MCF 10A (cell line): ENCODE results near the gene LGALS3BP. TPM values are rescaled to one million over a fixed set of nuclear protein-coding genes. Genes with fewer than 3 reads are reported as not detected.

Source experiments
- BruUV-seq: library from RNA; stranded (reverse); fragments of 400-500 nt; replicated peaks from 2 replicates; lab custom pipeline; 2021; lab: Mats Ljungman, UMichigan
- CTCF ChIA-PET: fragments of 300-600 bp; sonication (Branson Sonifier 250); formaldehyde crosslinking; extraction: SDS; loops from one replicate; lab custom pipeline; 2021; ENCODE audit warnings: antibody characterized with exemption, inconsistent platforms; lab: Yijun Ruan, JAX
- POLR2A ChIA-PET: fragments of 300-600, 350-650 bp; sonication (Branson Sonifier 250); formaldehyde crosslinking; extraction: SDS; loops from one replicate; lab custom pipeline; 2020; ENCODE audit warnings: antibody characterized with exemption, inconsistent platforms; lab: Yijun Ruan, JAX
- DNase-seq: peaks from one replicate; pipeline ENCODE4 v3.0.0-alpha.2; 2018; ENCODE audit not compliant: unreplicated experiment
- H3K27ac Mint-ChIP-seq: one replicate; pipeline ENCODE4 v1.8.0; 2022; ENCODE audit warnings: mild to moderate bottlenecking, low read depth, mixed read lengths; ENCODE audit not compliant: unreplicated experiment
- H3K27me3 Mint-ChIP-seq: one replicate; pipeline ENCODE4 v1.8.0; 2022; ENCODE audit warnings: mixed read lengths; ENCODE audit not compliant: insufficient read depth, unreplicated experiment
- H3K36me3 Mint-ChIP-seq: one replicate; pipeline ENCODE4 v1.8.0; 2022; ENCODE audit warnings: mild to moderate bottlenecking, moderate library complexity, mixed read lengths; ENCODE audit not compliant: insufficient read depth, unreplicated experiment
- H3K4me1 Mint-ChIP-seq: one replicate; pipeline ENCODE4 v1.8.0; 2022; ENCODE audit warnings: mixed read lengths; ENCODE audit not compliant: insufficient read depth, unreplicated experiment
- H3K4me3 Mint-ChIP-seq: one replicate; pipeline ENCODE4 v1.8.0; 2022; ENCODE audit warnings: mild to moderate bottlenecking, moderate library complexity, mixed read lengths; ENCODE audit not compliant: unreplicated experiment
- H3K9me3 Mint-ChIP-seq: one replicate; pipeline ENCODE4 v1.8.0; 2022; ENCODE audit warnings: mixed read lengths; ENCODE audit not compliant: unreplicated experiment
- CTCF ChIP-seq: fragments of 200-600 bp; IDR thresholded peaks from one replicate; pipeline ENCODE4 v1.8.0; 2022; ENCODE audit warnings: antibody characterized with exemption, mild to moderate bottlenecking; ENCODE audit not compliant: unreplicated experiment
- intact Hi-C: fragments of 100-400 bp; cut with micrococcal nuclease; formaldehyde crosslinking; loops from 2 replicates; pipeline ENCODE4 v1.14.1; 2022
- total RNA-seq: library from RNA; stranded (reverse); gene quantifications from 2 replicates; pipeline ENCODE4 v1.2.3, GENCODE V29; 2022

LGALS3BP gene
- total RNA-seq, 1 experiment from 2014 or later, result 58.0 TPM

GRCh38 chr17:79018370-79018695, 38.6 kb upstream of the LGALS3BP start:
- Mint-ChIP-seq H3K27me3 (no peaks in the 10 kb centered on the region), H3K4me3 (no peak overlapping the region), H3K4me1 (peaks cover 20% of the 10 kb centered on the region), H3K36me3 (no peaks in the 10 kb centered on the region), H3K27ac (no peak overlapping the region), H3K9me3 (peaks cover 7% of the 10 kb centered on the region)
- CTCF ChIA-PET, result interaction anchor here (0.8 to 1.5 kb wide), 5 partner anchors 10 to 374 kb away, joined by 3 to 7 read pairs (median 4); no protein-coding TSS in a partner anchor
- DNase-seq, result no peak
- TF ChIP-seq CTCF, result no peak
- no TSS peak for BruUV-seq
- intact Hi-C loops, result loop anchor here (10.0 kb wide), 1 partner anchor 376 kb away; no protein-coding TSS in a partner anchor
- POLR2A ChIA-PET, result no interaction called here

GRCh38 chr17:79017546-79018369, 38.0 kb upstream of the LGALS3BP start:
- DNase-seq, result peak; percentile 47
- Mint-ChIP-seq H3K4me3 (no peak overlapping the region), H3K36me3 (no peaks in the 10 kb centered on the region), H3K9me3 (peaks cover 7% of the 10 kb centered on the region), H3K27me3 (no peaks in the 10 kb centered on the region), H3K27ac (no peak overlapping the region), H3K4me1 (peaks cover 20% of the 10 kb centered on the region)
- POLR2A ChIA-PET, result no interaction called here
- CTCF ChIA-PET, result interaction anchor here (0.7 to 1.5 kb wide), 2 partner anchors 26 to 65 kb away, joined by 3 to 7 read pairs; no protein-coding TSS in a partner anchor
- BruUV-seq, result no TSS peak
- TF ChIP-seq CTCF, result no peak
- intact Hi-C loops, result loop anchor here (10.0 kb wide), 1 partner anchor 377 kb away; no protein-coding TSS in a partner anchor

- H3K27me3 Mint-ChIP-seq, result no peaks in the 10 kb centered on the region
- BruUV-seq, result no TSS peak
- no peak for DNase-seq
- intact Hi-C loops, result loop anchor here (10.0 kb wide), 1 partner anchor 381 kb away; no protein-coding TSS in a partner anchor
- POLR2A ChIA-PET, result interaction anchor here (1.0 kb wide), 1 partner anchor 12 kb away, joined by 3 read pairs; no protein-coding TSS in a partner anchor
- TF ChIP-seq CTCF, result no peak
- H3K4me1 Mint-ChIP-seq, result peaks cover 5% of the 10 kb centered on the region
- H3K36me3 Mint-ChIP-seq, result peaks cover 6% of the 10 kb centered on the region
- CTCF ChIA-PET, result interaction anchor here (1.2 kb wide), 1 partner anchor 75 kb away, joined by 5 read pairs; no protein-coding TSS in a partner anchor
- no peak overlapping the region for H3K4me3 Mint-ChIP-seq
- H3K9me3 Mint-ChIP-seq, result peaks cover 7% of the 10 kb centered on the region
- no peak overlapping the region for H3K27ac Mint-ChIP-seq
Observed at GRCh38 chr17:79014158-79014758, 34.5 kb upstream of the LGALS3BP start.

GRCh38 chr17:79012563-79013134, 32.9 kb upstream of the LGALS3BP start:
- peaks cover 7% of the 10 kb centered on the region for H3K9me3 Mint-ChIP-seq
- H3K4me1 Mint-ChIP-seq, result peaks cover 17% of the 10 kb centered on the region
- H3K27ac Mint-ChIP-seq, result no peak overlapping the region
- DNase-seq, result no peak
- ChIA-PET CTCF (interaction anchor here (0.7 kb wide), 1 partner anchor 74 kb away, joined by 4 read pairs; no protein-coding TSS in a partner anchor), POLR2A (no interaction called here)
- H3K36me3 Mint-ChIP-seq, result peaks cover 6% of the 10 kb centered on the region
- no peak overlapping the region for H3K4me3 Mint-ChIP-seq
- no TSS peak for BruUV-seq
- H3K27me3 Mint-ChIP-seq, result no peaks in the 10 kb centered on the region
- intact Hi-C loops, result loop anchor here (10.0 kb wide), 1 partner anchor 382 kb away; no protein-coding TSS in a partner anchor
- no peak for TF ChIP-seq CTCF
